Kidney capillary endothelial cell (primary cell): ENCODE results near the gene VPS13D.

Experiments
- DNase-seq: peaks from one replicate; pipeline ENCODE4 v3.0.0-alpha.2; 2018; ENCODE audit warnings: low spot score

VPS13D gene

GRCh38 chr1:12229835-12230548, at the start of gene VPS13D:
Gene VPS13D, plus strand, starts transcription at chr1:12230030. Its CDS starts 4,237 bp downstream, at chr1:12234267.
- DNase-seq: peak; percentile 75

GRCh38 chr1:12180315-12180714, 49.5 kb upstream of the VPS13D start:
- no peak for DNase-seq

GRCh38 chr1:12180903-12181302, 48.9 kb upstream of the VPS13D start:
- no peak for DNase-seq

- DNase-seq: no peak
These were observed 48.3 kb upstream of the VPS13D start for GRCh38 chr1:12181568-12181967.

- no peak for DNase-seq
These were observed 47.3 kb upstream of the VPS13D start for GRCh38 chr1:12182410-12182984.

GRCh38 chr1:12183095-12183794, 46.6 kb upstream of the VPS13D start:
- DNase-seq: no peak

GRCh38 chr1:12184008-12184681, 45.7 kb upstream of the VPS13D start:
- DNase-seq: peak; percentile 84

GRCh38 chr1:12185036-12185917, 44.6 kb upstream of the VPS13D start:
- DNase-seq: no peak

GRCh38 chr1:12185918-12186678, 43.7 kb upstream of the VPS13D start:
- no peak for DNase-seq

GRCh38 chr1:12186679-12186985, 43.2 kb upstream of the VPS13D start:
- DNase-seq: no peak

- no peak for DNase-seq
These were observed 41.7 kb upstream of the VPS13D start for GRCh38 chr1:12188115-12188514.

GRCh38 chr1:12188657-12189327, 41.0 kb upstream of the VPS13D start:
- no peak for DNase-seq

GRCh38 chr1:12189328-12189682, 40.5 kb upstream of the VPS13D start:
- no peak for DNase-seq

GRCh38 chr1:12191242-12192032, 38.4 kb upstream of the VPS13D start:
- no peak for DNase-seq

GRCh38 chr1:12194666-12195216, 35.1 kb upstream of the VPS13D start:
- DNase-seq: no peak

- no peak for DNase-seq
These were observed 34.4 kb upstream of the VPS13D start for GRCh38 chr1:12195416-12195815.

- no peak for DNase-seq
These were observed 33.0 kb upstream of the VPS13D start for GRCh38 chr1:12196641-12197482.

- DNase-seq: no peak
These were observed 32.3 kb upstream of the VPS13D start for GRCh38 chr1:12197483-12197880.

- DNase-seq: no peak
These were observed 29.6 kb upstream of the VPS13D start for GRCh38 chr1:12200208-12200607.
